ENCODE results near the gene GAD1. TPM values are rescaled to one million over a fixed set of nuclear protein-coding genes. Genes with fewer than 3 reads are reported as not detected.

Gene GAD1
- total RNA-seq, result not detected

DNA sequence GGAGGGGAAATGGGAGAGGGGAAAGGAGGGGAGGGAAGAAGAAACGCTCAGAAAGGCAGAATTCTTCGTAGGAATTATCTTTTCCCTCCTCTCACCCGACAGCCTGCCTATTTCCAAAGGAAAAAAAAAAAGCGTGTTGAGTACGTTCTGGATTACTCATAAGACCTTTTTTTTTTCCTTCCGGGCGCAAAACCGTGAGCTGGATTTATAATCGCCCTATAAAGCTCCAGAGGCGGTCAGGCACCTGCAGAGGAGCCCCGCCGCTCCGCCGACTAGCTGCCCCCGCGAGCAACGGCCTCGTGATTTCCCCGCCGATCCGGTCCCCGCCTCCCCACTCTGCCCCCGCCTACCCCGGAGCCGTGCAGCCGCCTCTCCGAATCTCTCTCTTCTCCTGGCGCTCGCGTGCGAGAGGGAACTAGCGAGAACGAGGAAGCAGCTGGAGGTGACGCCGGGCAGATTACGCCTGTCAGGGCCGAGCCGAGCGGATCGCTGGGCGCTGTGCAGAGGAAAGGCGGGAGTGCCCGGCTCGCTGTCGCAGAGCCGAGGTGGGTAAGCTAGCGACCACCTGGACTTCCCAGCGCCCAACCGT lies at the start of gene GAD1:
GAD1 (plus strand) TSS at position 384 of the 589 bp plus-strand sequence. CDS start 1,705 bp downstream, outside the sequence.
- peak within 1 kb of the TSS; percentile 8 to 53 (median 26) for H3K4me3 ChIP-seq
- peaks cover 26 to 61% (median 52%) of the 10 kb centered on the region in 4 donors for H3K4me1 ChIP-seq
- 0% methylated on average over 2 to 46 of the region's 49 CpGs for WGBS, 2 donors (ENCODE audit: low coverage in 1 of 2)
- DNase-seq, result peak; percentile 76
- H3K27me3 ChIP-seq, result peaks cover 88% of the 10 kb centered on the region
- H3K27ac ChIP-seq, result no peak within 1 kb of the TSS
- no peaks in the 10 kb centered on the region for H3K36me3 ChIP-seq
- in situ Hi-C loops (cut with MboI; ENCODE audit: low pct_ligation_motif_present in 1 of 4, low pct_unique_long_range_greater_than_20kb in 1 of 4, low sequenced_read_pairs in 3 of 4) (loop anchor here (10.0 to 25.0 kb wide), 4 partner anchors 104 to 582 kb away; partner anchors contain the start of gene SP5 (in 1 of the 4)), intact Hi-C loops (cut with DNase I; ENCODE audit: low total_unique reads) (loop anchor here (10.0 kb wide), 1 partner anchor 332 kb away; no protein-coding TSS in a partner anchor)
- no peaks in the 10 kb centered on the region for H3K9me3 ChIP-seq
- TF ChIP-seq POLR2A (IDR thresholded peaks at IDR 0.05) (no peak), EP300 (IDR thresholded peaks at IDR 0.05; ENCODE audit: low read depth) (no peak), CTCF (IDR thresholded peaks at IDR 0.05) (no peak), POLR2AphosphoS5 (IDR thresholded peaks at IDR 0.05) (no peak)

GRCh38 chr2:170770008-170770605 lies 46.6 kb upstream of the GAD1 start, which contains the start of gene ERICH2:
TSS of gene ERICH2 (plus strand) at chr2:170770378. CDS start at chr2:170770682, 304 bp downstream.
- TF ChIP-seq CTCF (IDR thresholded peaks at IDR 0.05), result no peak
- peak; percentile 25 for TF ChIP-seq POLR2A (IDR thresholded peaks at IDR 0.05)
- TF ChIP-seq EP300 (IDR thresholded peaks at IDR 0.05; ENCODE audit: low read depth), result no peak
- 5 to 12% methylated on average over 6 to 13 of the region's 13 CpGs for WGBS, 2 donors (ENCODE audit: low coverage in 1 of 2)
- peaks cover 15% of the 10 kb centered on the region for H3K27me3 ChIP-seq
- no peaks in the 10 kb centered on the region for H3K9me3 ChIP-seq
- H3K4me3 ChIP-seq, result peak within 1 kb of the TSS; percentile 49 to 76 (median 68)
- no peaks in the 10 kb centered on the region for H3K36me3 ChIP-seq
- in situ Hi-C loops (cut with MboI; ENCODE audit: low pct_ligation_motif_present in 1 of 4, low pct_unique_long_range_greater_than_20kb in 1 of 4, low sequenced_read_pairs in 3 of 4), result no loop called here
- DNase-seq, result peak; percentile 41
- intact Hi-C loops (cut with DNase I; ENCODE audit: low total_unique reads), result no loop called here
- H3K4me1 ChIP-seq, result peaks cover 0 to 18% (median 0%) of the 10 kb centered on the region in 4 donors
- H3K27ac ChIP-seq, result peak within 1 kb of the TSS; percentile 65 to 78 (median 74)

DNA sequence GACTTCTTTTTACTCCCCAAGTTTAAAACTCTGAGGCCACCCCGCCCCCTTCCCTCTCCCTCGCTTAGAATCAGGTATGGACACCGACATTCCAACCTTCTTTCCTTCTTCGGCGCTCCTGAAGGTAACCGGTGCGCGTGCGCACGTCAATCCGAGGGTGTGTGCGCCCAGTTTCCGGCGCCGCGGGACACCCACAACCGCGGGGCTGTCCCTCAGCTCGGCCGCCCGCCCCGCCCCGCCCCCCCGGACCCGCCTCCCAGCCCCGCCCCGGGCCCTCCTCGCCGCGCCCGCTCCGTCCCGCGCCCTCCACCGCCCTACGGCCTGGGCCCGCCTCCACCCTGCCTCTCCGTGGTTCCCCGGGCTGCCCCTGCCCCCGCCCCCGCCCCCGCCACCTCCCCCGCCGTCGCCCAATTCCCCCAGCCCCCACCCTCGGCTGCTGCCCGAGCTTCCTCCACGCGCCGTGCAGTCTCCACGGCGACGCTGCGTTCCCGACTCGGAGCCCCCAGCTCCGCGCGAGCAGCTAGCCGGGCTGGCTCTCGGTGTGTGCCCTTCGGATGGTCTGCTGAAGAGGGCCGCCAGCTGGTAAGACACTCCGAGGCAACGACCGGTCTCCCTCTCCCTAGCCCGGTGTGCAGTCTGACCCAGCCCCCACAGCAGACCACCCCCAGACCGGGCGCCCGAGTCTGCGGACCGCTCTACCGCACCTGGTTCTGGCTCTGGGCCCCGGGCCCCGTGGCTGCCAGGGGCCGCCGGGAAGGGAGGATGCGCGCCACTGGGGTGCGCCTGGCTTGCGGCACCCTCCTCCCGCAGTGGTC lies 45.9 kb upstream of the GAD1 start:
- in situ Hi-C loops (cut with MboI; ENCODE audit: low pct_ligation_motif_present in 1 of 4, low pct_unique_long_range_greater_than_20kb in 1 of 4, low sequenced_read_pairs in 3 of 4), result no loop called here
- peak; percentile 86 for DNase-seq

More for the DNA sequence above, 45.9 kb upstream of the GAD1 start:
- Histone ChIP-seq H3K4me1 (peaks cover 0 to 18% (median 0%) of the 10 kb centered on the region in 4 donors), H3K9me3 (no peaks in the 10 kb centered on the region), H3K36me3 (no peaks in the 10 kb centered on the region), H3K27me3 (peaks cover 15% of the 10 kb centered on the region), H3K27ac (peak overlapping the region; percentile 65 to 78 (median 74)), H3K4me3 (peak overlapping the region; percentile 49 to 76 (median 68))
- 0% methylated on average over 22 of the region's 82 CpGs; no CpG with 5 or more reads in 1 of the 2 donors for WGBS, 2 donors (ENCODE audit: low coverage in 1 of 2)
- TF ChIP-seq CTCF (IDR thresholded peaks at IDR 0.05), result no peak
- TF ChIP-seq POLR2AphosphoS5 (IDR thresholded peaks at IDR 0.05), result peak in 1 of 3 donors; percentile 29
- no peak for TF ChIP-seq POLR2A (IDR thresholded peaks at IDR 0.05)
- intact Hi-C loops (cut with DNase I; ENCODE audit: low total_unique reads), result no loop called here

Measured in transverse colon (tissue), 4 donors.